GM18526 (cell line): ENCODE results near the gene SCN2A.

Experiments
- POLR2A ChIP-seq: IDR thresholded peaks from 3 replicates; pipeline ENCODE4 v1.6.1; 2011; ENCODE audit not compliant: insufficient read length; ENCODE audit errors: extremely low read depth

The SCN2A gene

DNA sequence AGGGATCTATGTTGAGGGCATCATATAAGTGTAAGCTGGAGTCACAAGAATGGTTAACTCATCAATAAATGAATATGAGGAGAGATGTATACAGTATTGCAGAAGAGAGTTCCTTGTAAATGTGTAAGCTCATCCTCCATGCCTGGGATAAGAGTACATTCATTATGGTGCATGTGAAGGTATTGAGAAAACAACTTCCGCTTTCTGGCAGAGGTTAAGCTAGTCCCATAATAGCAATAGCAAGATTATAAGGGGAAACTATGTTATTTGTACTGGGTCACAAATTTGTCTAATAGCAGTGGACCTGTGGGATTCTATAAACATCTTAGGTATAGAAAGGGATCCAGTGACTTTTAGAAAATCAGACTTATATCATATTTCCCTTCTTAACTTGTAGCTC lies 44.1 kb downstream of the SCN2A start:
- no peak for TF ChIP-seq POLR2A

DNA sequence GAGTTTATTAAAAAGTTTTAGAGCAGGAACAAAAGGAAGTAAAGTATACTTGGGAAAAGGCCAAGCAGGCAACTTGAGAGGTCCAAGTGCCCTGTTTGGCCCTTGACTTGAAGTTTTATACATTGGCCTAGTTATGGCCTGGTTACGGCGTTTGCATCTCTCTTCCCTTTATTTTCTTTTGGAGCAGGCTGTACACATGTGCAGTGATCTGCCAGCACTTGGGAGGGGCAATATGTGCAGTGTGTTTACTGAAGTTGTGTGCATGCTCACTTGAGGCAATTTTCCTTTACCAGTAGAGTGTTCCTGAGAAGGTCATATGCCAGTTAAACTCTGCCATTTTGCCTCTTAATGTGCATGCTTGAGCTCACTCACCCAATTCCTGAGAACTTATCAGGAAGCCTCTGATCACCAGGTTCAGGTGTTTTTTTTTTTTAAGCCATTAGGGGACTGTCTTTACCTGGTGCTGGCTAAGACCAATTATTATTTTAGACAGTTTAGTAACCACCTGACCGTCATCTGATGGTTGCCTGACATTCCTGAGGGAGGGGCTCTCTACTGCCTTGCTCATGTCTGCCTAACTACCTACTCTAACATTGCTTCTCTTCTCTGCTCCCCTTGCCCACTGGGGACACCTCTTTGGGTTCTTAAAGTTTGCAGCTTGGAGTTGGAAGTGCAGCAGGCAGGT lies 48.0 kb downstream of the SCN2A start:
- no peak for TF ChIP-seq POLR2A

- no peak for TF ChIP-seq POLR2A
These were observed 49.9 kb downstream of the SCN2A start for GRCh38 chr2:165289069-165289468.

GRCh38 chr2:165293440-165294420 lies 54.5 kb downstream of the SCN2A start:
- TF ChIP-seq POLR2A: no peak

DNA sequence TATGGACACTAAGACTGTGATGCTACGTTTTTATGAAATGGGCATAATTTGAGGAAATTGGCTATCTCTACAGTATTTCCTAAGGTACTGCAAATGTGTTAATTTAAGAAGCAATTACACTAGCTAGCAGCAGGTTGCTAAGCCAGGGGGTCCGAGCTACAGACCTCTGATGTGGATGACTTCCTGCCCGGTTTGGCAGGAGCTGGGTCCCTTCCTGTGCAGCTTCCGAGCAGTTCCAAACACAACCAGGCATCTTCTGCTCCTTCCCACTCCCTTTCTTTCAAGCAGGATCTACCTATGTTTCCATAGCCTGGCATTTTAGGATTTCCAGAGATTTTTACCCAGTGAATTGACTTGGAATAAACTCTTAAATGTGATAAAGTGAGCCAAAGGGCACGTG lies 55.7 kb downstream of the SCN2A start:
- TF ChIP-seq POLR2A: no peak

DNA sequence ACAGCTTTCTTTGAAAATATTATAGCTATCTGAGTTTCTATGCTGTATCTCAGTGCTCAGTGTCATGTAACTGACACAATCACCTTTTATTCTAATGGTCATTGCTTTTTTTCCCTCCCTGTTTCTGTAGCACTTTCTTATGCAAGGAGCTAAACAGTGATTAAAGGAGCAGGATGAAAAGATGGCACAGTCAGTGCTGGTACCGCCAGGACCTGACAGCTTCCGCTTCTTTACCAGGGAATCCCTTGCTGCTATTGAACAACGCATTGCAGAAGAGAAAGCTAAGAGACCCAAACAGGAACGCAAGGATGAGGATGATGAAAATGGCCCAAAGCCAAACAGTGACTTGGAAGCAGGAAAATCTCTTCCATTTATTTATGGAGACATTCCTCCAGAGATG lies 56.4 kb downstream of the SCN2A start:
- TF ChIP-seq POLR2A: no peak

DNA sequence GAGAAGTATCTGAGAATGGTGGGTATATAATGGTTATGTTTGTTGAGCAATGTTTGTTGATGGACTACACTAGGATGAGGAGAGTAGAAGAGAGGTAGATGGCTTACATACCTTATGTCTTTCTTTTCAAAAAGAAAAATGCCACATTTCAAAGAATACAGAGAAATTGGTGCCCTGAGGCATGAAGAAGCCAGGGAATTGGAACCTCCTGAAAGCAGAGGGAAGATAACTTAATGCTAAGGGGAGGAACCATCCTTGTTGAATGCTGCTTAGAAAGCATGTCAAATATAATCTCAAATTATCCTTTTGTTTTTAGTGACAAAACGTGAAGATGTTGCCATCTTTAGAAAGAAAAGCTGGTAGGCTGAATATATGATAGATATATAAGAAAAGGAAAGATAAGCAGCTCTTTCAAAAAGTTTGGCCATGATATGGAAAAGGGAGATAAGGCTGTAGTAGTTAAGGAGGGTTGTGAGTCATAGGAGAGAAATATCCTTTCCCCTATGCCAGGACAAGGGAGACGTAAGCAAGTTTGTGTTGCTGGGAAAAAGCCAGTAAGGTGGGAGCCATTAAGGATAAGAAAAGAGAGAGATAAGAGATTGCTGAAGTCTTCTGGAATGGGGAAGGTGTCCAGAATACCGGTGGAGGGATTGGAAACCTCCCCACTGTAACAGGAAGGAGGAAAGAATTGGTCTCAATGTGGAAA lies 66.3 kb downstream of the SCN2A start:
- no peak for TF ChIP-seq POLR2A

- no peak for TF ChIP-seq POLR2A
These were observed 68.1 kb downstream of the SCN2A start for GRCh38 chr2:165307317-165307716.

- TF ChIP-seq POLR2A: no peak
These were observed 72.7 kb downstream of the SCN2A start for GRCh38 chr2:165311949-165312348.

- TF ChIP-seq POLR2A: no peak
These were observed 73.8 kb downstream of the SCN2A start for GRCh38 chr2:165312999-165313398.

DNA sequence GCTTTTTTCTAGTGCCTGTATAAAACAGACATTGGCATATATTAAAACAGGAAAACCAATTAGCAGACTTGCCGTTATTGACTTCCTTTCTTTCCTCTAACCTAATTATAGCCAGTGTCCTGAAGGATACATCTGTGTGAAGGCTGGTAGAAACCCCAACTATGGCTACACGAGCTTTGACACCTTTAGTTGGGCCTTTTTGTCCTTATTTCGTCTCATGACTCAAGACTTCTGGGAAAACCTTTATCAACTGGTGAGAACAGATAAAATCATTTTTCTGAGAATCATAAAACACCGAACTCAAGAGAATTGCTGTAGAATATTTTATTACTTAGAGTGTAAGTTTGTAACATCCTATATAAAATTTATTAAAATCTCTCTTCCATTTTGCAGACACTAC lies 74.3 kb downstream of the SCN2A start:
- TF ChIP-seq POLR2A: no peak

DNA sequence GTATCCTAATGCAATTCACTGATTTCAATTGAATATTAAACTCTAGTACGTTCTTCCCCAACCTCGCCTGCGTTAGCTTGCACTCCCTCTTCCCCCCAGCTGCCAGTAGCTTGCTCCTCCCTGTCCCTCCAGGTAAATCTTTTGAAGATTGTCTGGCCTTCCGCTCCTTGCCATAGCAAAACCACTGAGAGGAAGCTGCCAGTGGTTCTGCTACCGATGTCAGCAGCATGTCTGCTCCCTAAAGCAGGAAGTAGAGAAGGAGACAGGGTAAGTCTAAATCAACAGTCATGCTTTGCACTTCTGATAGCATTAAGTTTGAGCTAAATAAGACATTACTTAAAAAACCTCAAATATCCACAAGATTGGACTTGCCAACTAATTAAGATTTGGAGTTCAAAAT lies 89.1 kb downstream of the SCN2A start:
- no peak for TF ChIP-seq POLR2A

GRCh38 chr2:165348441-165348840 lies 109.2 kb downstream of the SCN2A start:
- no peak for TF ChIP-seq POLR2A

GRCh38 chr2:165349181-165349580 lies 110.0 kb downstream of the SCN2A start:
- no peak for TF ChIP-seq POLR2A

- no peak for TF ChIP-seq POLR2A
These were observed 118.5 kb downstream of the SCN2A start for GRCh38 chr2:165357758-165358157.

- TF ChIP-seq POLR2A: no peak
These were observed 122.3 kb downstream of the SCN2A start for GRCh38 chr2:165361514-165361913.
